ENCODE measurements around the gene HOXC10. TPM values are rescaled to one million over a fixed set of nuclear protein-coding genes. Genes with fewer than 3 reads are reported as not detected.

The HOXC10 gene
- total RNA-seq, 1 donor from 2014 or later: not detected

- H3K9me3 Mint-ChIP-seq (ENCODE audit: unreplicated experiment): peaks cover 9% of the 10 kb centered on the region
- no peak for DNase-seq
- no peak overlapping the region for H3K27ac Mint-ChIP-seq (ENCODE audit: unreplicated experiment)
- peaks cover 47% of the 10 kb centered on the region for H3K27me3 Mint-ChIP-seq (ENCODE audit: unreplicated experiment)
- no peak overlapping the region for H3K4me3 Mint-ChIP-seq (ENCODE audit: unreplicated experiment)
- H3K36me3 Mint-ChIP-seq (ENCODE audit: unreplicated experiment): no peaks in the 10 kb centered on the region
- TF ChIP-seq CTCF (IDR thresholded peaks at IDR 0.05; ENCODE audit: partially characterized antibody, unreplicated experiment): no peak
- no peaks in the 10 kb centered on the region for H3K4me1 Mint-ChIP-seq (ENCODE audit: low read depth, unreplicated experiment)
These were observed 7.1 kb upstream of the HOXC10 start for GRCh38 chr12:53977596-53978445.

- peaks cover 50% of the 10 kb centered on the region for H3K27me3 Mint-ChIP-seq (ENCODE audit: unreplicated experiment)
- H3K4me1 Mint-ChIP-seq (ENCODE audit: low read depth, unreplicated experiment): no peaks in the 10 kb centered on the region
- H3K4me3 Mint-ChIP-seq (ENCODE audit: unreplicated experiment): no peak overlapping the region
- no peaks in the 10 kb centered on the region for H3K36me3 Mint-ChIP-seq (ENCODE audit: unreplicated experiment)
- no peak overlapping the region for H3K27ac Mint-ChIP-seq (ENCODE audit: unreplicated experiment)
- no peak for TF ChIP-seq CTCF (IDR thresholded peaks at IDR 0.05; ENCODE audit: partially characterized antibody, unreplicated experiment)
- no peak for DNase-seq
- H3K9me3 Mint-ChIP-seq (ENCODE audit: unreplicated experiment): peaks cover 11% of the 10 kb centered on the region
These were observed 6.2 kb upstream of the HOXC10 start for GRCh38 chr12:53978477-53979356.

- H3K36me3 Mint-ChIP-seq (ENCODE audit: unreplicated experiment): no peaks in the 10 kb centered on the region
- H3K9me3 Mint-ChIP-seq (ENCODE audit: unreplicated experiment): peaks cover 12% of the 10 kb centered on the region
- H3K4me3 Mint-ChIP-seq (ENCODE audit: unreplicated experiment): no peak overlapping the region
- H3K4me1 Mint-ChIP-seq (ENCODE audit: low read depth, unreplicated experiment): no peaks in the 10 kb centered on the region
- H3K27ac Mint-ChIP-seq (ENCODE audit: unreplicated experiment): no peak overlapping the region
- no peak for TF ChIP-seq CTCF (IDR thresholded peaks at IDR 0.05; ENCODE audit: partially characterized antibody, unreplicated experiment)
- H3K27me3 Mint-ChIP-seq (ENCODE audit: unreplicated experiment): peaks cover 54% of the 10 kb centered on the region
- DNase-seq: no peak
These were observed 4.7 kb upstream of the HOXC10 start for GRCh38 chr12:53980104-53980801.

DNA sequence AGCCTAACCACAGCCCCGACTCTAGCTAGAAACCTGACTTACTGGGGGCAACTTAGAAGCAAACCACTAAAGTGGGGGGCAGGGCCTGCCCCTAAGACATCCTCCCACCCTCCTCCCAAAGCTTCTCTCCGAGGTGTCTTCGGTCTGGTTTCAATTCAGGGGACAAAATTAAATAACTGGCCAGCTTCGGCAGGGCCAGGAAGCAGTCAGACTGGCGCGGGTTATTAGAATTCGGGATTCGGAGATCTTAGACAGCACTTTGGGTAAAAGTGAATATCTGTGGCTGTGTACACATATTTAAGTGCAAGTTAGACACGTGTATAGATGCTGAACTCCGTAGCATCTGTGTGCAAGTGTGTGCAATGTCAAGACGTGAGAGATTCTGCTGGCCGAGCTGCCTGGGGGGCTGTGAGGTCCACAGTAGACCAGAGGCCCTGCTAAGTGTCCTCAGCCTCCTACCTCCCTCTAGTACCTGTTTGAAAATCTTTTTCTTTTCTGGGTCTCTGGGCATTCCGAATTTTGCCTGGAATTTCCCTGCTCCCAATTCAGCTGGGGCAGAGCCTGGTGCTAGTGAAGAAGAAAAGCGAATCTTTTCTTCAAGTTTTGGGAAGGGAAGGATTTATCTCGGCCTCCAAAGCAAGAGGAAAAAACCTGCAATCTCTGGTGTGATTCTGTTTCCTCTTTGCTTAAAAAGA, 4.0 kb upstream of the HOXC10 start:
- no peak for DNase-seq
- Mint-ChIP-seq H3K36me3 (ENCODE audit: unreplicated experiment) (no peaks in the 10 kb centered on the region), H3K27me3 (ENCODE audit: unreplicated experiment) (peaks cover 47% of the 10 kb centered on the region), H3K4me1 (ENCODE audit: low read depth, unreplicated experiment) (no peaks in the 10 kb centered on the region), H3K9me3 (ENCODE audit: unreplicated experiment) (peaks cover 12% of the 10 kb centered on the region), H3K27ac (ENCODE audit: unreplicated experiment) (no peak overlapping the region), H3K4me3 (ENCODE audit: unreplicated experiment) (no peak overlapping the region)
- no peak for TF ChIP-seq CTCF (IDR thresholded peaks at IDR 0.05; ENCODE audit: partially characterized antibody, unreplicated experiment)

Measured in glutamatergic neuron (in vitro differentiated cells).